A549 (cell line): ENCODE results near the gene CCDC74A. TPM values are rescaled to one million over a fixed set of nuclear protein-coding genes. Genes with fewer than 3 reads are reported as not detected.
A peak's percentile ranks its signal among the peaks of the same experiment; 100 is the strongest.
"Not testable (repeated sequence)": the region's sequence is repeated elsewhere in the genome, so short reads cannot be mapped to it uniquely, and the experiment has no call there.

ENCODE experiments used
- ATAC-seq, 2 experiments: fragments of 200-7000 bp in 1 of 2; fragments of >200 bp in 1 of 2; cut with Nextera tagmentation in 1 of 2; cut with Tn5 transposase in 1 of 2; 3 replicates each; pipeline versions ENCODE4 v1.8.0 to v1.9.1; 2018 to 2020; ENCODE audit warnings: mild to moderate bottlenecking in 1 of 2, moderate library complexity in 1 of 2
- CTCF ChIA-PET: fragments of 300-600 bp; sonication (Branson Sonifier 250); formaldehyde crosslinking; extraction: SDS; loops from one replicate; lab custom pipeline; 2021; ENCODE audit warnings: antibody characterized with exemption, inconsistent platforms; lab: Yijun Ruan, JAX
- POLR2A ChIA-PET: fragments of 350-600 bp; formaldehyde crosslinking; extraction: SDS; loops from one replicate; lab custom pipeline; 2021; ENCODE audit warnings: antibody characterized with exemption, inconsistent platforms; lab: Yijun Ruan, JAX
- DNase-seq, 2 experiments: peaks; one replicate each; pipeline versions ENCODE4 v3.0.0 to v3.0.0-alpha.2; 2011 to 2016; ENCODE audit warnings: low read depth in 1 of 2, low spot score in 1 of 2
- FAIRE-seq: peaks from 2 replicates; lab custom pipeline; 2011; peaks lifted over from hg19 to GRCh38; lab: Jason Lieb, UNC
- H3K27ac ChIP-seq, 2 experiments: fragments of >200 bp; sonication (Bioruptor Twin); formaldehyde crosslinking; 3 replicates each; pipeline ENCODE4 v1.5.1; 2016 to 2017
- H3K4me1 ChIP-seq: fragments of >200 bp; sonication (Bioruptor Twin); formaldehyde crosslinking; 3 replicates; pipeline ENCODE4 v1.6.1; 2016
- H3K4me2 ChIP-seq: fragments of >200 bp; sonication (Bioruptor Twin); formaldehyde crosslinking; 3 replicates; pipeline ENCODE4 v1.6.1; 2016
- H3K4me3 ChIP-seq: fragments of >200 bp; sonication (Bioruptor Twin); formaldehyde crosslinking; 3 replicates; pipeline ENCODE4 v1.5.1; 2016
- H3K9me3 ChIP-seq: fragments of >200 bp; sonication (Bioruptor Twin); formaldehyde crosslinking; 3 replicates; pipeline ENCODE4 v1.6.1; 2016
- WGBS: methylation state at CpG from one replicate; pipeline ENCODE4 v1.1.6; 2017; ENCODE audit errors: missing lambda C conversion rate; 5-methylcytosine and 5-hydroxymethylcytosine counted together
- polyA minus RNA-seq: library from RNA; depleted of rRNA, polyadenylated mRNA; stranded (reverse); fragments of >200 nt; gene quantifications from 2 replicates; pipeline ENCODE4 v1.2.3, GENCODE V29; 2011; rRNA and poly(A)+ RNA removed
- polyA plus RNA-seq, 4 experiments: library from polyadenylated mRNA; depleted of rRNA in 3 of 4; stranded (reverse); fragments of >200 nt; fragmentation: RNase III in 1 of 4; extraction: RNeasy Plus Mini Kit Qiagen cat#74134 plus additional on column Dnase treatment in 1 of 4; gene quantifications; 2 replicates in 3 of 4; 3 replicates in 1 of 4; pipeline ENCODE4 v1.2.3, GENCODE V29; 2011 to 2017

The CCDC74A gene
- polyA plus RNA-seq (2011; rRNA removed) (11.7 and 12.5 TPM in 2 replicates), polyA plus RNA-seq (2017; fragmentation: RNase III; extraction: RNeasy Plus Mini Kit Qiagen cat#74134 plus additional on column Dnase treatment) (9.9 to 11.8 TPM (median 11.1 TPM) in 3 replicates), polyA minus RNA-seq (3.5 and 6.1 TPM in 2 replicates)
- 25.0 and 30.1 TPM in 2 replicates for polyA plus RNA-seq (2012; cell fraction: cytosol; rRNA removed)
- 81.0 and 92.7 TPM in 2 replicates for polyA plus RNA-seq (2012; cell fraction: nucleus; rRNA removed)

DNA sequence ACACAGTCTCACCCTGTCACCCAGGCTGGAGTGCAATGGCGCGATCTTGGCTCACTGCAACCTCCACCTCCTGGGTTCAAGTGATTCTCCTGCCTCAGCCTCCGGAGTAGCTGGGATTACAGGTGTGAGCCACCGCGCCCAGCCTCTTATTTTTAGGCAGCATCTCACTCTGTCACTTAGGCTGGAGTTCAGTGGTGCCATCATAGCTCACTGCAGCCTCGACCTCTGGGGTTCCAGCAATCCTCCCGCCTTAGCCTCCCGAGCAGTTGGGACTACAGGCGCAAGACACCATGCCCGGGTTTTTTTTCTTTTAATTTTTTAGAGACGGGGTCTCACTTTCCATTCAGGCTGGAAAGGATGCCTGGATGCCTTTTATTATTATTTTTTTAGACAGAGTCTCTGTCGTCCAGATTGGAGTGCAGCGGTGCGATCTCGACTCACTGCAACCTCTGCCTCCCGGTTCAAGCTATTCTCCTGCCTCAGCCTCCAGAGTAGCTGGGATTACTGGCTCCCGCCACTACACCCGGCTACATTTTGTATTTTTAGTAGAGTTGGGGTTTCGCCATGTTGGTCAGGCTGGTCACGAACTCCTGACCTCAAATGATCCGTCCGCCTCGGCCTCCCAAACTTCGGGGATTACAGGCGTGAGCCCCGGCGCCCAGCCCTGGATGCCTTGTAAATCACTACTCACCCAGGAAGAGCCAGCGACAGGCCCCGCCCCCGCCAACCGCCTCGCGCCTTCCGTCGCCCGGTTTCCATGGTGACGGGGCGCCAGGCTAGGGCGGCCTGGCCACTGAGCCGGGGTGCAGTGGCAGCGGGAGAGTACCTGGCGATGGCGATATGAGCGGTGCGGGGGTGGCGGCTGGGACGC is at the start of gene CCDC74A:
TSS of gene CCDC74A (plus strand) at position 758 of the 871 bp plus-strand sequence. CDS start at position 841, 83 bp downstream.
- 43% methylated on average over 23 of the region's 47 CpGs for WGBS
- FAIRE-seq, H3K9me3 ChIP-seq, POLR2A ChIA-PET, H3K4me1 ChIP-seq: not testable (repeated sequence)
- peak in 1 of 2 experiments; percentile 72 for DNase-seq
- peak within 1 kb of the TSS; percentile 83 for H3K4me2 ChIP-seq
- peak within 1 kb of the TSS; percentile 83 to 87 for H3K27ac ChIP-seq
- CTCF ChIA-PET: interaction anchor here (1.3 kb wide), 1 partner anchor 35 kb away, joined by 5 read pairs; the partner anchor contains the start of gene MZT2A
- H3K4me3 ChIP-seq: peak within 1 kb of the TSS; percentile 58
- peak; percentile 91 to 93 for ATAC-seq

DNA sequence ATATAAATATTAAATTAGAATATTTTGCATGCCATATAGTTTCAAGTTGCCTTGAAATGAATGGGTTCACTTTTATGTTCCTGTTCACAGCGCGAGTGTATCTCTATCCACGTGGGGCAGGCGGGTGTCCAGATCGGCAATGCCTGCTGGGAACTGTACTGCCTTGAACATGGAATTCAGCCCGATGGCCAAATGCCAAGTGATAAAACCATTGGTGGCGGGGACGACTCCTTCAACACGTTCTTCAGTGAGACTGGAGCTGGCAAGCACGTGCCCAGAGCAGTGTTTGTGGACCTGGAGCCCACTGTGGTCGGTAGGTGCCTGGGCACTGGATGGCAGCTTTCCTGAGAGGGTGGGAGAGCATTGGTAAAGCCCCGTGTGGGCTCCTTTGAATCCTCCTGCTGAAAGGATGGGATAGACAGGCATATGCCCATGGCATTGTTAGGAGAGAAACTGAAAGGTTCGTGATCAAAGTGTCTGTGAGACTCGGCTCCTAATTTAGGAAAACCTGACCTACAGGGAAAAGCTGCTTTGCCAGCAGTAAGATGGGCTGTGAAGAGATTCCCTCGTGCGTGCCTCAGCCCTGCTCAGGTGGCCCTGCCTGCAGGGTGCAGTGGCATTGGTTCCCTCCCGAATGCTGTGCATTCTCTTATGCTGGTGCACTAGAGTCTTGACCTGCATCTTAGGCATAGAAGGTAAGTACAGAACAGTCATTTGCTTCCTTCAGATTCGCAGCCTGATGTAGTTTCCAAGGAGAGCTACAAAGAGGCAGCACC is 49.4 kb upstream of the CCDC74A start:
- 92% methylated on average over 15 of the region's 18 CpGs for whole genome bisulfite sequencing
- H3K4me1 ChIP-seq, H3K9me3 ChIP-seq, FAIRE-seq, H3K4me2 ChIP-seq, CTCF ChIA-PET, H3K27ac ChIP-seq, POLR2A ChIA-PET, ATAC-seq, DNase-seq, H3K4me3 ChIP-seq: not testable (repeated sequence)

DNA sequence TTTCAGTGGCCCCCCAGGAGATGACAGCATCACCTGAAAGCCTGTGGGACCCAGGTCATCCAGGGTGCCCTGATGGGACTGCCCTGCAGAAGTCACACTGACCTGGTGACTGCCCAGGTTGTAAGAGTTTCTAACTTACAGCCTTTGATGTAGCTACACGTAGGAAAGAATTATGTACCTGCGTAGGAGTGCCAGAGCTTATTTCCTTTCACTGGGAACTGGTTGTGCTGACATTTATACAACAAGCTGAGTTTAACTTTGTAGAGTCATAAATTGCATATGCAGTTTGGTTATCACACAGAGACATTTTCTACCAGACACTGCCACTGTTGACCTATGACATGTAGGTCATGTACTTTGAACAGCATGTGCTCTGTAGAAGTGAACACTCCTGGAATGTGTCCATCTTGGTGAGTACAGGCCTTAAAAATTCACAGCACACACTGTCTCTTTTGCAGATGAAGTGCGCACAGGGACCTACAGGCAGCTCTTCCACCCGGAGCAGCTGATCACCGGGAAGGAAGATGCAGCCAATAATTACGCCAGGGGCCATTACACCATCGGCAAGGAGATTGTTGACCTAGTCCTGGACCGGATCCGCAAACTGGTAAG is 48.7 kb upstream of the CCDC74A start:
- H3K27ac ChIP-seq, POLR2A ChIA-PET, FAIRE-seq, ATAC-seq, H3K4me3 ChIP-seq, H3K4me1 ChIP-seq, H3K9me3 ChIP-seq, H3K4me2 ChIP-seq, DNase-seq: not testable (repeated sequence)
- CTCF ChIA-PET: interaction anchor here (0.7 kb wide), 1 partner anchor 13 kb away, joined by 3 read pairs; the partner anchor contains the start of gene MZT2A
- 97% methylated on average over 9 of the region's 9 CpGs for WGBS

DNA sequence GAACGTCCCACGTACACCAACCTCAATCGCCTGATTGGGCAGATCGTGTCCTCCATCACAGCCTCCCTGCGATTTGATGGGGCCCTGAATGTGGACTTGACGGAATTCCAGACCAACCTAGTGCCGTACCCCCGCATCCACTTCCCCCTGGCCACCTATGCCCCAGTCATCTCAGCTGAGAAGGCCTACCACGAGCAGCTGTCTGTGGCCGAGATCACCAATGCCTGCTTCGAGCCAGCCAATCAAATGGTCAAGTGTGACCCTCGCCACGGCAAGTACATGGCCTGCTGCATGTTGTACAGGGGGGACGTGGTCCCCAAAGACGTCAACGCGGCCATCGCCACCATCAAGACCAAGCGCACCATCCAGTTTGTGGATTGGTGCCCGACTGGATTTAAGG is 47.3 kb upstream of the CCDC74A start:
- H3K4me2 ChIP-seq, H3K9me3 ChIP-seq, POLR2A ChIA-PET, H3K27ac ChIP-seq, H3K4me3 ChIP-seq, H3K4me1 ChIP-seq, ATAC-seq, DNase-seq, FAIRE-seq: not testable (repeated sequence)
- WGBS: 99% methylated on average over 14 of the region's 20 CpGs
- CTCF ChIA-PET: interaction anchor here (1.4 kb wide), 1 partner anchor 12 kb away, joined by 9 read pairs; the partner anchor contains the start of gene MZT2A

DNA sequence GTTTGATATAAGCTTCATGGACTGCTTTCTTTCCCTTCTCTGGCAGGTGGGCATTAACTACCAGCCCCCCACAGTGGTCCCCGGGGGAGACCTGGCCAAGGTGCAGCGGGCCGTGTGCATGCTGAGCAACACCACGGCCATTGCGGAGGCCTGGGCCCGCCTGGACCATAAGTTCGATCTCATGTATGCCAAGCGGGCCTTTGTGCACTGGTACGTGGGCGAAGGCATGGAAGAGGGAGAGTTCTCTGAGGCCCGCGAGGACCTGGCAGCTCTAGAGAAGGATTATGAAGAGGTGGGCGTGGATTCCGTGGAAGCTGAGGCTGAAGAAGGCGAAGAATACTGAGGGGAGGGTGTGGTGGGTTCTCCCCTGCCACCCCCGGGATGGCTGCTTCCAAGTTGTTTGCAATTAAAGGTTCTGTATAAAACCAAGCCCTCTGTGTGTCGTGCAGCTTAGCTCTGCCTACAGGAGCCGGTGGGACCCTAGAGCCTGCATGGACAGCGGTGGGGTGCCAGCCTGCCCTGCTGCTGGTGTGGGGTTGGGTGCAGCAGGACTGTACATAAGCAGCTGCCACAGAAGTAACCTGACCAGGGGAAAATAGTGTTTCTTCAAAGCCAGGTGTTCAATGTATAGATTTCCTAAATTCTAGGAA is 45.1 kb upstream of the CCDC74A start:
- not testable (repeated sequence) for FAIRE-seq, H3K4me3 ChIP-seq

DNA sequence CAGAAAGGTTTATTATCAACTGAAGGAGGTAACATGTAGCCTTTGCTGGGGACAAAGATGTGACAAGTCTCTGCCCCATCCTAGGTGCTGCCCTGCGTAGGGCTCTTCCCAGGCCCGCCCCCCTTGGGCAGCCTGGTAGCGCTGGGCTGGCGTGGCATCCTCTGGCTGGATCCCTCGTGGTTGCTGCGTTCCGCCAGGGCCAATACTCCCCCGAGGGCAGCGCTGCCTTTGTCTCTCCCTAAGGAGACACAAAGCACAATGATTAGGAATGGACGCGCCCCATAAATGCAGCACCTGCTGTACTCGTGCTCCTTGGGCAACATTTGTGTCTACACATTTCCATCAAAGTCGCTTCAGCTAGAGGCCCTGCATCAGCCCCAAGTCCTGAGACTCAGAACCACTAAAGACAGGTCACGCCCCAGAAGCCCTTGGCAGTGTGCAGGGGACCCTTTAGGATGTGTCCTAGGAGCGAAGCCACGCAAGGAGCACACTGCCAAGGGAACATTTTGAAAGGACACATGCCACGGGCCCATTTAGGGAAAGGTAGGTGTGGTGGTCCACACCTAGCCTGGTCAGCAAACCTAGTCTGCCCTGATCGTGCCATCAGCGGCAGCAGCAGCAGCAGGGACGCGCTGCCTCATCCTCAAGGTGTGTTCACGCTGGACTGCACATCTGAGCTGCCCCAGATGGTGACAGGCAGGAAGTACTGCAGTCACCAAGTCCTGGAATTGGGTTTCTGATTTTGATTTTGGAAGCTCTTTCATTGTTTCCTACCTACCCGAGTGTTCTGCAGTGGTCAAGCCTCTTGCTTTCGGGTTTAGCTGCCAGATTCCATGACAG is 43.5 kb upstream of the CCDC74A start:
- H3K9me3 ChIP-seq, ATAC-seq, H3K27ac ChIP-seq, H3K4me1 ChIP-seq, H3K4me3 ChIP-seq, H3K4me2 ChIP-seq, POLR2A ChIA-PET, DNase-seq, FAIRE-seq: not testable (repeated sequence)
- CTCF ChIA-PET: interaction anchor here (1.1 kb wide), 1 partner anchor 8 kb away, joined by 7 read pairs; the partner anchor contains the start of gene MZT2A
- 93% methylated on average over 23 of the region's 24 CpGs for WGBS

More for the DNA sequence above, 45.1 kb upstream of the CCDC74A start:
- H3K27ac ChIP-seq, ATAC-seq, DNase-seq, H3K9me3 ChIP-seq, H3K4me1 ChIP-seq, H3K4me2 ChIP-seq, POLR2A ChIA-PET: not testable (repeated sequence)
- CTCF ChIA-PET: interaction anchor here (1.1 kb wide), 1 partner anchor 10 kb away, joined by 7 read pairs; the partner anchor contains the start of gene MZT2A
- WGBS: 97% methylated on average over 18 of the region's 19 CpGs

DNA sequence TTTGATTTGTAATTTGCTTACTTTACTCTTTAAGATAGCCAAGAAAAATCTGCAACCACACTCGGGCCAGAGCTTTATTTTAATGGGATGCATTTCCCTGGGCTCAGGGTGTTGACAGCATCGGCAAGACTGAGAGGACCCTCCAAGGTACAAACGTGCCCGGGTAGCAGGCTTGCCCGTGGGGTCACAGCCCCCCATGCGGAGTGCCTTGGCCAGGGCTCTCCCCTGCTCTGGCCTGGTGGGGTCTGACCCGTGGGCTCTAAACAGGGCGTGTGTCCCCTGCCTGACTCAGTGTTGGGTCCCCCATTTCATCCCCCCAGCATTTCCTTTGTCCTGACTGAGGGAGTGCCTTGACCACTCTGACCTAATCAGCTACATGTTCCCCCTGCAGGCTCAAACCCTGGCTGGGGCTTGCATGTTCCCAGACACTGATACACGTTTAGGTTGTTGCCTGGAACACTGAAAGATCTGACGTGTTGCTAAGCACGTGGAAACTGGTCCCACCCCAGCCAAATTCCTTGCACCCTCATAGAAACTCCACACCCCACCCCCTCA is 42.7 kb upstream of the CCDC74A start:
- H3K4me2 ChIP-seq, H3K27ac ChIP-seq, H3K4me3 ChIP-seq, H3K4me1 ChIP-seq, ATAC-seq, CTCF ChIA-PET, FAIRE-seq, POLR2A ChIA-PET, DNase-seq, H3K9me3 ChIP-seq: not testable (repeated sequence)
- WGBS: 90% methylated on average over 10 of the region's 11 CpGs

DNA sequence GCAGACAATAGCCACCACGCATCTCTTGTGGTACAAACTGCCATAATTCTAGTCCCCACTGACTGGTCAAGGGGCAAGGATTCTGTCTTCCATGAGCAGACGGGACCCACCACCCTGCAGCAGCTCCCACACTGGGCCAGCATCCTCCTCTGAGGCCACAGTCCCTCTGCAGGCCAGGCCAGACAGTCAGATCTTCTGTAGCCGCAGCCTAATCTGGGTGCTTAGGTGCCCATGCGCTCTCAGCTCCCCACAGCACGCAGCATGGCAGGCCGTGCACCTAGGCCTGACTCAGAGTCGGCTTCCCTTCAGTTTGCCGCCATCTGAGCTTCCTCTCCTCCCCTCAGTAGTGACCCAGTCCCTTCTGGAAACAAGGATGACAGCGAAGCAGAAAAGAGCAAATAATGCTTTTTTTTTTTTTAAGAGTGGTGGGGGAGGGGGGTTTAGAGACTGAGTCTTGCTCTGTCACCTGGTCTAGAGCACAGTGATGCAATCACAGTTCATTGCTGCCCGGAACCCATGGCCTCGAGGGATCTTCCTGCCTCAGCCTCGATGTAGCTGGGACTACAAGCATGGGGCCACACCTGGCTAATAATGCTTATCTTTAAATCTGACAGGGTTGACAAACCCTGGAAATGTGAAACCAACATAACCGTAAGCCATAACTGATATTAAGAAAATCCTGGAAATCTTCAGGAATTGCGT is 41.3 kb upstream of the CCDC74A start:
- ATAC-seq, H3K4me3 ChIP-seq, CTCF ChIA-PET, POLR2A ChIA-PET, H3K9me3 ChIP-seq, H3K27ac ChIP-seq, DNase-seq, FAIRE-seq, H3K4me2 ChIP-seq: not testable (repeated sequence)
- 93% methylated on average over 14 of the region's 14 CpGs for WGBS
- peaks cover 16% of the 10 kb centered on the region; the same call in 2 of the 3 replicates for H3K4me1 ChIP-seq
